ENCODE data around the gene MARK2.

MARK2 gene

GRCh38 chr11:63872800-63873197 lies 33.9 kb downstream of the MARK2 start:
- no peak for DNase-seq
- in situ Hi-C loops (cut with HindIII; ENCODE audit: low pct_ligation_motif_present, low pct_unique_long_range_greater_than_20kb, low sequenced_read_pairs): no loop called here

GRCh38 chr11:63873311-63873710 lies 34.4 kb downstream of the MARK2 start:
- no peak for DNase-seq
- in situ Hi-C loops (cut with HindIII; ENCODE audit: low pct_ligation_motif_present, low pct_unique_long_range_greater_than_20kb, low sequenced_read_pairs): no loop called here

- no peak for DNase-seq
- in situ Hi-C loops (cut with HindIII; ENCODE audit: low pct_ligation_motif_present, low pct_unique_long_range_greater_than_20kb, low sequenced_read_pairs): no loop called here
Measured at GRCh38 chr11:63874511-63874910, 35.6 kb downstream of the MARK2 start.

- in situ Hi-C loops (cut with HindIII; ENCODE audit: low pct_ligation_motif_present, low pct_unique_long_range_greater_than_20kb, low sequenced_read_pairs): no loop called here
- DNase-seq: no peak
Measured at GRCh38 chr11:63875506-63876065, 36.7 kb downstream of the MARK2 start.

- in situ Hi-C loops (cut with HindIII; ENCODE audit: low pct_ligation_motif_present, low pct_unique_long_range_greater_than_20kb, low sequenced_read_pairs): no loop called here
- no peak for DNase-seq
Measured at GRCh38 chr11:63876616-63877015, 37.7 kb downstream of the MARK2 start.

GRCh38 chr11:63877658-63878241 lies 38.8 kb downstream of the MARK2 start:
- no peak for DNase-seq
- in situ Hi-C loops (cut with HindIII; ENCODE audit: low pct_ligation_motif_present, low pct_unique_long_range_greater_than_20kb, low sequenced_read_pairs): no loop called here

- in situ Hi-C loops (cut with HindIII; ENCODE audit: low pct_ligation_motif_present, low pct_unique_long_range_greater_than_20kb, low sequenced_read_pairs): no loop called here
- no peak for DNase-seq
Measured at GRCh38 chr11:63879598-63880402, 40.9 kb downstream of the MARK2 start.

GRCh38 chr11:63880403-63880790 lies 41.5 kb downstream of the MARK2 start:
- no peak for DNase-seq

GRCh38 chr11:63882555-63883242 lies 43.8 kb downstream of the MARK2 start:
- no peak for DNase-seq
- in situ Hi-C loops (cut with HindIII; ENCODE audit: low pct_ligation_motif_present, low pct_unique_long_range_greater_than_20kb, low sequenced_read_pairs): no loop called here

More at GRCh38 chr11:63880403-63880790, 41.5 kb downstream of the MARK2 start:
- in situ Hi-C loops (cut with HindIII; ENCODE audit: low pct_ligation_motif_present, low pct_unique_long_range_greater_than_20kb, low sequenced_read_pairs): no loop called here

- no peak for DNase-seq
- in situ Hi-C loops (cut with HindIII; ENCODE audit: low pct_ligation_motif_present, low pct_unique_long_range_greater_than_20kb, low sequenced_read_pairs): no loop called here
Measured at GRCh38 chr11:63883791-63884190, 44.9 kb downstream of the MARK2 start.

GRCh38 chr11:63884196-63884932 lies 45.5 kb downstream of the MARK2 start:
- no peak for DNase-seq
- in situ Hi-C loops (cut with HindIII; ENCODE audit: low pct_ligation_motif_present, low pct_unique_long_range_greater_than_20kb, low sequenced_read_pairs): no loop called here

GRCh38 chr11:63887386-63887999 lies 48.6 kb downstream of the MARK2 start:
- no peak for DNase-seq
- in situ Hi-C loops (cut with HindIII; ENCODE audit: low pct_ligation_motif_present, low pct_unique_long_range_greater_than_20kb, low sequenced_read_pairs): no loop called here

- in situ Hi-C loops (cut with HindIII; ENCODE audit: low pct_ligation_motif_present, low pct_unique_long_range_greater_than_20kb, low sequenced_read_pairs): no loop called here
- DNase-seq: no peak
Measured at GRCh38 chr11:63888170-63889086, 49.5 kb downstream of the MARK2 start.

GRCh38 chr11:63889344-63889743 lies 50.4 kb downstream of the MARK2 start:
- in situ Hi-C loops (cut with HindIII; ENCODE audit: low pct_ligation_motif_present, low pct_unique_long_range_greater_than_20kb, low sequenced_read_pairs): no loop called here
- DNase-seq: no peak

- in situ Hi-C loops (cut with HindIII; ENCODE audit: low pct_ligation_motif_present, low pct_unique_long_range_greater_than_20kb, low sequenced_read_pairs): no loop called here
- DNase-seq: no peak
Measured at GRCh38 chr11:63890368-63890767, 51.5 kb downstream of the MARK2 start.

GRCh38 chr11:63892228-63892627 lies 53.3 kb downstream of the MARK2 start:
- no peak for DNase-seq
- in situ Hi-C loops (cut with HindIII; ENCODE audit: low pct_ligation_motif_present, low pct_unique_long_range_greater_than_20kb, low sequenced_read_pairs): no loop called here

- DNase-seq: no peak
- in situ Hi-C loops (cut with HindIII; ENCODE audit: low pct_ligation_motif_present, low pct_unique_long_range_greater_than_20kb, low sequenced_read_pairs): no loop called here
Measured at GRCh38 chr11:63893355-63893754, 54.4 kb downstream of the MARK2 start.
